H1 (cell line): Measurements from ENCODE around the gene CGNL1. TPM values are rescaled to one million over a fixed set of nuclear protein-coding genes. Genes with fewer than 3 reads are reported as not detected.

Source experiments
- CTCF ChIA-PET: fragments of 300-600 bp; sonication (Branson Sonifier 250); formaldehyde crosslinking; loops from one replicate; lab custom pipeline; 2021; ENCODE audit not compliant: partially characterized antibody; lab: Charles Lee
- POLR2A ChIA-PET: fragments of 300-600 bp; sonication (Branson Sonifier 250); formaldehyde crosslinking; loops from one replicate; lab custom pipeline; 2021; ENCODE audit warnings: inconsistent platforms; ENCODE audit not compliant: partially characterized antibody; lab: Charles Lee
- DNase-seq, 2 experiments: peaks; one replicate each; pipeline versions ENCODE4 v3.0.0 to v3.0.0-alpha.2; 2010 to 2022; ENCODE audit warnings: low spot score in 2 of 2, low read depth in 1 of 2, mixed read lengths in 1 of 2
- FAIRE-seq: peaks from 2 replicates; lab custom pipeline; 2011; peaks lifted over from hg19 to GRCh38; lab: Jason Lieb, UNC
- H2AFZ ChIP-seq: 2 replicates; pipeline ENCODE4 v1.8.1; 2012; ENCODE audit warnings: low read length, inconsistent platforms
- H2AK5ac ChIP-seq: 2 replicates; pipeline ENCODE4 v1.6.1; 2013; ENCODE audit warnings: low read depth, low read length
- H2BK120ac ChIP-seq: replicated peaks from 2 replicates; pipeline ENCODE3; 2013; ENCODE audit warnings: low read depth, low read length, inconsistent platforms
- H2BK12ac ChIP-seq: 2 replicates; pipeline ENCODE4 v1.6.1; 2013; ENCODE audit warnings: low read depth, low read length
- H2BK15ac ChIP-seq: 2 replicates; pipeline ENCODE4 v1.6.1; 2013; ENCODE audit warnings: low read length
- H2BK20ac ChIP-seq: 2 replicates; pipeline ENCODE4 v1.6.1; 2013; ENCODE audit warnings: low read length
- H2BK5ac ChIP-seq: 2 replicates; pipeline ENCODE4 v1.6.1; 2013; ENCODE audit warnings: low read depth, low read length
- H3K14ac ChIP-seq: 2 replicates; pipeline ENCODE4 v1.6.1; 2013; ENCODE audit warnings: inconsistent platforms; ENCODE audit not compliant: insufficient read length
- H3K18ac ChIP-seq: 2 replicates; pipeline ENCODE4 v1.6.1; 2013; ENCODE audit warnings: low read length; ENCODE audit errors: extremely low read depth
- H3K23ac ChIP-seq: 2 replicates; pipeline ENCODE4 v1.6.1; 2013; ENCODE audit warnings: inconsistent platforms; ENCODE audit not compliant: insufficient read length
- H3K23me2 ChIP-seq: 2 replicates; pipeline ENCODE4 v1.6.1; 2013; ENCODE audit warnings: low read depth, low read length
- H3K27ac ChIP-seq: 2 replicates; pipeline ENCODE4 v1.6.1; 2011; ENCODE audit warnings: low read depth, low read length, inconsistent platforms
- H3K27me3 ChIP-seq, 4 experiments: replicated peaks in 1 of 4; 1 replicate in 1 of 4; 2 replicates in 3 of 4; pipeline versions ENCODE4 v1.6.1 to v1.8.1; 2011 to 2013; ENCODE audit warnings: low read length in 3 of 4, mild to moderate bottlenecking in 3 of 4, inconsistent platforms in 2 of 4, mixed read lengths in 2 of 4, moderate library complexity in 1 of 4; ENCODE audit not compliant: control insufficient read depth in 3 of 4, insufficient read depth in 3 of 4; ENCODE audit errors: extremely low read depth in 1 of 4
- H3K36me3 ChIP-seq, 4 experiments: 2 replicates each; pipeline versions ENCODE4 v1.6.1 to v1.8.1; 2011 to 2013; ENCODE audit warnings: mild to moderate bottlenecking in 4 of 4, low read length in 3 of 4, moderate library complexity in 2 of 4, control low read depth in 1 of 4, inconsistent platforms in 1 of 4; ENCODE audit not compliant: insufficient read depth in 4 of 4, control insufficient read depth in 2 of 4
- H3K4ac ChIP-seq: replicated peaks from 2 replicates; pipeline ENCODE3; 2013; ENCODE audit warnings: low read length, low read depth, mixed read lengths, inconsistent platforms; ENCODE audit not compliant: insufficient read length
- H3K4me1 ChIP-seq, 4 experiments: replicated peaks in 1 of 4; 1 replicate in 1 of 4; 2 replicates in 3 of 4; pipeline versions ENCODE4 v1.6.1 to v1.8.1; 2011 to 2013; ENCODE audit warnings: low read length in 3 of 4, inconsistent platforms in 2 of 4, mixed read lengths in 1 of 4; ENCODE audit not compliant: insufficient read depth in 4 of 4, control insufficient read depth in 3 of 4
- H3K4me2 ChIP-seq, 2 experiments: 2 replicates each; pipeline versions ENCODE4 v1.6.1 to v1.8.1; 2011 to 2013; ENCODE audit warnings: low read depth in 2 of 2, low read length in 2 of 2, control low read depth in 1 of 2, inconsistent platforms in 1 of 2, mild to moderate bottlenecking in 1 of 2; ENCODE audit not compliant: insufficient read depth in 1 of 2
- H3K4me3 ChIP-seq, 4 experiments: fragments of 200-600, 300-600 bp in 1 of 4; sonication (generic), shearing (Covaris generic), sonication (Bioruptor Twin) in 1 of 4; 2 replicates each; pipeline versions ENCODE4 v1.5.1 to v1.8.1; 2011 to 2016; ENCODE audit warnings: low read length in 4 of 4, low read depth in 3 of 4, control low read depth in 2 of 4, inconsistent platforms in 2 of 4, mild to moderate bottlenecking in 2 of 4, mixed read lengths in 1 of 4, moderate library complexity in 1 of 4; ENCODE audit not compliant: insufficient read depth in 2 of 4; ENCODE audit errors: extremely low read depth in 1 of 4
- H3K56ac ChIP-seq: replicated peaks from 2 replicates; pipeline ENCODE3; 2013; ENCODE audit warnings: low read depth, mild to moderate bottlenecking, mixed read lengths, low read length, inconsistent platforms; ENCODE audit not compliant: insufficient read length
- H3K79me1 ChIP-seq: 2 replicates; pipeline ENCODE4 v1.6.1; 2013; ENCODE audit warnings: low read depth, low read length, control low read depth
- H3K79me2 ChIP-seq, 2 experiments: 2 replicates each; pipeline versions ENCODE4 v1.6.1 to v1.8.1; 2012 to 2013; ENCODE audit warnings: low read length in 2 of 2, mild to moderate bottlenecking in 2 of 2, inconsistent platforms in 1 of 2; ENCODE audit not compliant: insufficient read depth in 2 of 2, control insufficient read depth in 1 of 2
- H3K9ac ChIP-seq, 4 experiments: replicated peaks in 1 of 4; 1 replicate in 1 of 4; 2 replicates in 3 of 4; pipeline versions ENCODE4 v1.6.1 to v1.8.1; 2011 to 2013; ENCODE audit warnings: low read depth in 3 of 4, low read length in 3 of 4, control low read depth in 2 of 4, mild to moderate bottlenecking in 2 of 4, moderate library complexity in 2 of 4, inconsistent platforms in 1 of 4; ENCODE audit errors: extremely low read depth in 1 of 4
- H3K9me3 ChIP-seq, 2 experiments: 2 replicates each; pipeline versions ENCODE4 v1.6.1 to v1.8.1; 2012 to 2013; ENCODE audit warnings: mild to moderate bottlenecking in 2 of 2, moderate library complexity in 2 of 2, control low read depth in 1 of 2, inconsistent platforms in 1 of 2, low read depth in 1 of 2, low read length in 1 of 2, mixed read lengths in 1 of 2; ENCODE audit not compliant: insufficient read depth in 2 of 2
- H4K20me1 ChIP-seq, 2 experiments: replicated peaks in 1 of 2; 2 replicates each; pipeline versions ENCODE3 to v1.8.1; 2011 to 2013; ENCODE audit warnings: inconsistent platforms in 2 of 2, low read length in 2 of 2, mild to moderate bottlenecking in 1 of 2; ENCODE audit not compliant: insufficient read depth in 2 of 2, control insufficient read depth in 1 of 2
- H4K5ac ChIP-seq: 2 replicates; pipeline ENCODE4 v1.6.1; 2013; ENCODE audit warnings: low read length, low read depth, mixed read lengths, inconsistent platforms; ENCODE audit not compliant: insufficient read length
- H4K8ac ChIP-seq: 2 replicates; pipeline ENCODE4 v1.8.0; 2013; ENCODE audit warnings: mild to moderate bottlenecking, moderate library complexity, low read length, inconsistent platforms; ENCODE audit not compliant: insufficient read depth; ENCODE audit errors: extremely low read depth
- H4K91ac ChIP-seq: replicated peaks from 2 replicates; pipeline ENCODE3; 2013; ENCODE audit warnings: low read length, mixed read lengths, inconsistent platforms; ENCODE audit not compliant: insufficient read length
- CBX5 ChIP-seq: fragments of 300-800, 300-1000 bp; sonication (generic); IDR thresholded peaks from 2 replicates; pipeline ENCODE4 v1.7.1; 2016; ENCODE audit warnings: antibody characterized with exemption, low read length, low read depth
- JUND ChIP-seq: IDR thresholded peaks from 2 replicates; pipeline ENCODE4 v1.6.1; 2011; ENCODE audit warnings: mild to moderate bottlenecking, improper control_type of control experiment, low read length
- KDM1A ChIP-seq: fragments of 200-600, 300-600 bp; sonication (generic); IDR thresholded peaks from 2 replicates; pipeline ENCODE4 v1.7.1; 2016; ENCODE audit warnings: mild to moderate bottlenecking, low read length, borderline replicate concordance
- POU5F1 ChIP-seq: IDR thresholded peaks from 2 replicates; pipeline ENCODE4 v1.6.1; 2011; ENCODE audit warnings: low read depth, mild to moderate bottlenecking, low read length, moderate library complexity
- RNF2 ChIP-seq: fragments of 200-900, 300-1000 bp; sonication (generic); IDR thresholded peaks from 2 replicates; pipeline ENCODE4 v1.7.1; 2016; ENCODE audit warnings: borderline replicate concordance, low read depth, mild to moderate bottlenecking, antibody characterized with exemption, low read length; ENCODE audit not compliant: poor library complexity, severe bottlenecking; ENCODE audit errors: missing control alignments
- RXRA ChIP-seq: IDR thresholded peaks from 2 replicates; pipeline ENCODE4 v1.6.1; 2011; ENCODE audit warnings: low read depth, mild to moderate bottlenecking, low read length, moderate library complexity; ENCODE audit not compliant: insufficient read depth
- SAP30 ChIP-seq: fragments of 300-600 bp; sonication (generic); IDR thresholded peaks from 2 replicates; pipeline ENCODE4 v1.7.1; 2012; ENCODE audit warnings: low read length, moderate library complexity, mild to moderate bottlenecking, inconsistent platforms; ENCODE audit not compliant: insufficient read depth, insufficient replicate concordance
- SIX5 ChIP-seq: IDR thresholded peaks from 2 replicates; pipeline ENCODE4 v1.6.1; 2011; ENCODE audit warnings: mild to moderate bottlenecking, low read depth, low read length
- SP1 ChIP-seq: IDR thresholded peaks from 2 replicates; pipeline ENCODE4 v1.6.1; 2011; ENCODE audit warnings: low read depth, low read length
- TCF12 ChIP-seq: IDR thresholded peaks from 2 replicates; pipeline ENCODE4 v1.6.1; 2011; ENCODE audit warnings: low read depth, mild to moderate bottlenecking, low read length
- ZNF274 ChIP-seq: IDR thresholded peaks from 2 replicates; pipeline ENCODE4 v1.7.0; 2012; ENCODE audit warnings: low read length, borderline replicate concordance; ENCODE audit errors: extremely low read depth
- WGBS, 2 experiments: shearing (Covaris generic) in 1 of 2; methylation state at CpG; one replicate each; pipeline versions ENCODE4 v1.1.6 to v1.1.7; 2013 to 2015; ENCODE audit warnings: low lambda C conversion rate in 2 of 2, mixed read lengths in 2 of 2, inconsistent platforms in 1 of 2, low coverage in 1 of 2, missing lambda C conversion rate in 1 of 2; ENCODE audit not compliant: insufficient replicate concordance in 2 of 2, insufficient coverage in 1 of 2, insufficient read length in 1 of 2; ENCODE audit errors: extremely low coverage in 1 of 2, missing lambda C conversion rate in 1 of 2; 5-methylcytosine and 5-hydroxymethylcytosine counted together
- polyA plus RNA-seq, 7 experiments: library from polyadenylated mRNA; depleted of rRNA in 3 of 7; stranded (reverse) in 5 of 7; unstranded in 2 of 7; fragments of >200 nt in 5 of 7; fragments of 200-250 nt in 2 of 7; gene quantifications; 1 replicate in 5 of 7; 2 replicates in 1 of 7; 4 replicates in 1 of 7; pipeline versions ENCODE4 v1.2.1 to v1.2.3, GENCODE V29; 2011 to 2013; ENCODE audit warnings: missing spikeins in 2 of 7, mixed read lengths in 2 of 7
- total RNA-seq: library from RNA; stranded (reverse); fragmentation: NEBNext Ultra II Directional; extraction: Animal tissue kit (Norgen Biotek cat#: 25700); gene quantifications from 2 replicates; pipeline ENCODE4 v1.2.1, GENCODE V29; 2021
- TF ChIP-seq, protein P1 (sequence below): IDR thresholded peaks from 2 replicates; pipeline ENCODE4 v1.6.1; 2012; ENCODE audit warnings: inconsistent platforms
- TF ChIP-seq, protein P2 (sequence below): IDR thresholded peaks from 2 replicates; pipeline ENCODE4 v1.6.1; 2012; ENCODE audit warnings: inconsistent platforms

The CGNL1 gene
- total and polyA plus RNA-seq, 2 of the 8 experiments (the other 6 are each of a cell fraction or from before 2014, with no cell fraction given) = 21.8 to 75.6 TPM

DNA sequence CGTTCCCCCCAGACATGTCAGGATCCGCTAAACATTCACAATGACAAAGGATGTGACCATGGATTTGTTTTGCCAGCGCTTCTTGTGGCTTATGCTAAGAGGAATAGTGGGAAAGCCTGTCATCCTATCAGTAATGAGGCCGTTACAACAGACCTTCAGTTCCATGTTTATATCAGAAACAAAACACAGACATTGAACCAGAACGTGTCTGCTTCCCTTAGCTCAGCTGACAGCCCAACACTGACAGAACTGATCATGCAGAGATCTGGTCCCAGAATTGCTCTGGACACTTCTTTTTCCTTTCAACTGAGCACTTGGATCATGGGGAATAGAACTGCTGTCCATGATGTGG is 157.1 kb downstream of the CGNL1 start:
- no peak overlapping the region for H3K23ac ChIP-seq
- H2AFZ ChIP-seq = no peak overlapping the region
- H3K79me2 ChIP-seq = no peaks in the 10 kb centered on the region
- no peak overlapping the region for H4K91ac ChIP-seq
- peaks cover 8 to 67% (median 42%) of the 10 kb centered on the region in 4 experiments for H3K36me3 ChIP-seq
- no peak overlapping the region for H2BK5ac ChIP-seq
- no peak for DNase-seq
- no peak overlapping the region for H2BK120ac ChIP-seq
- no peak overlapping the region for H3K4ac ChIP-seq
- peaks cover 0 to 5% (median 3%) of the 10 kb centered on the region in 4 experiments; a peak in 2 of 7 replicates for H3K4me1 ChIP-seq
- no peaks in the 10 kb centered on the region for H4K20me1 ChIP-seq
- H3K9ac ChIP-seq = no peak overlapping the region
- no peak for FAIRE-seq
- POLR2A ChIA-PET = interaction anchor here (1.4 to 1.7 kb wide), 2 partner anchors 9 to 19 kb away, joined by 3 to 5 read pairs; no protein-coding TSS in a partner anchor
- H3K56ac ChIP-seq = no peak overlapping the region
- H2AK5ac ChIP-seq = no peak overlapping the region
- no peak overlapping the region for H3K18ac ChIP-seq
- H2BK12ac ChIP-seq = no peak overlapping the region
- H3K79me1 ChIP-seq = no peaks in the 10 kb centered on the region
- 95% methylated on average over 5 of the region's 5 CpGs; no CpG with 5 or more reads in 1 of the 2 experiments for WGBS, 2 experiments
- H4K5ac ChIP-seq = no peak overlapping the region
- H3K23me2 ChIP-seq = no peaks in the 10 kb centered on the region
- H3K4me2 ChIP-seq = no peak overlapping the region
- no peak overlapping the region for H2BK20ac ChIP-seq
- no peak overlapping the region for H4K8ac ChIP-seq
- no peaks in the 10 kb centered on the region for H3K9me3 ChIP-seq
- CTCF ChIA-PET = interaction anchor here (0.8 to 3.7 kb wide), 9 partner anchors 9 to 205 kb away, joined by 3 to 19 read pairs (median 10); no protein-coding TSS in a partner anchor
- H2BK15ac ChIP-seq = no peak overlapping the region
- H3K4me3 ChIP-seq = no peak overlapping the region
- no peaks in the 10 kb centered on the region for H3K27me3 ChIP-seq
- H3K14ac ChIP-seq = no peak overlapping the region
- no peak overlapping the region for H3K27ac ChIP-seq
- TF ChIP-seq TCF12 = no peak
- TF ChIP-seq SIX5 = no peak
- no peak for TF ChIP-seq SP1
- TF ChIP-seq, protein P1, sequence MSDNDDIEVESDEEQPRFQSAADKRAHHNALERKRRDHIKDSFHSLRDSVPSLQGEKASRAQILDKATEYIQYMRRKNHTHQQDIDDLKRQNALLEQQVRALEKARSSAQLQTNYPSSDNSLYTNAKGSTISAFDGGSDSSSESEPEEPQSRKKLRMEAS = no peak
- TF ChIP-seq SAP30 = no peak
- no peak for TF ChIP-seq RNF2
- TF ChIP-seq RXRA = no peak
- no peak for TF ChIP-seq KDM1A
- no peak for TF ChIP-seq POU5F1
- TF ChIP-seq, protein P2, sequence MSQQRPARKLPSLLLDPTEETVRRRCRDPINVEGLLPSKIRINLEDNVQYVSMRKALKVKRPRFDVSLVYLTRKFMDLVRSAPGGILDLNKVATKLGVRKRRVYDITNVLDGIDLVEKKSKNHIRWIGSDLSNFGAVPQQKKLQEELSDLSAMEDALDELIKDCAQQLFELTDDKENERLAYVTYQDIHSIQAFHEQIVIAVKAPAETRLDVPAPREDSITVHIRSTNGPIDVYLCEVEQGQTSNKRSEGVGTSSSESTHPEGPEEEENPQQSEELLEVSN = no peak
- no peak for TF ChIP-seq ZNF274
- TF ChIP-seq CBX5 = no peak
- no peak for TF ChIP-seq JUND
